Ovary (tissue), 3 donors: Measurements from ENCODE around the gene SNAPC5.

Experiments
- CTCF ChIP-seq, 3 donors: fragments of 450-650 bp in 2 of 3; fragments of 200-600 bp in 1 of 3; IDR thresholded peaks; one replicate each; pipeline versions ENCODE4 v1.5.1 to v1.8.0; 2016 to 2022; ENCODE audit warnings: antibody characterized with exemption in 3 of 3, mild to moderate bottlenecking in 1 of 3
- EP300 ChIP-seq: sonication (generic); formaldehyde crosslinking; IDR thresholded peaks from one replicate; pipeline ENCODE4 v1.6.1; 2017; ENCODE audit warnings: antibody characterized with exemption
- POLR2A ChIP-seq: fragments of 450-650 bp; IDR thresholded peaks from one replicate; pipeline ENCODE4 v1.6.1; 2017; ENCODE audit warnings: antibody characterized with exemption, mild to moderate bottlenecking, moderate library complexity
- donor health status: DM: no; HTN: no; CAD: no.

- TF ChIP-seq EP300 = no peak
- TF ChIP-seq POLR2A = no peak
- TF ChIP-seq CTCF (IDR thresholded peaks at IDR 0.05) = no peak
These were observed 34.9 kb downstream of the SNAPC5 start for GRCh38 chr15:66462627-66463026.
